22Rv1 (cell line): Measurements from ENCODE around the gene MAP3K5.

Experiments used
- CTCF ChIP-seq: fragments of 450-650 bp; IDR thresholded peaks from 2 replicates; pipeline ENCODE4 v1.5.1; 2017; ENCODE audit warnings: mild to moderate bottlenecking
- ZFX ChIP-seq: fragments of 450-650 bp; IDR thresholded peaks from 2 replicates; pipeline ENCODE4 v1.6.1; 2017; ENCODE audit warnings: antibody characterized with exemption, borderline replicate concordance

GRCh38 chr6:136811272-136811671, 19.0 kb upstream of the MAP3K5 start:
- TF ChIP-seq CTCF (no peak), ZFX (no peak)
